Measurements from ENCODE around the gene SLC15A4. TPM values are rescaled to one million over a fixed set of nuclear protein-coding genes. Genes with fewer than 3 reads are reported as not detected.

SLC15A4 gene
- total RNA-seq, 1 experiment from 2014 or later: 32.0 TPM

GRCh38 chr12:128864516-128865186 lies 40.9 kb upstream of the SLC15A4 start:
- no peaks in the 10 kb centered on the region for H3K27me3 Mint-ChIP-seq (ENCODE audit: insufficient read depth, unreplicated experiment)
- ChIA-PET POLR2A (no interaction called here), CTCF (no interaction called here)
- H3K36me3 Mint-ChIP-seq (ENCODE audit: insufficient read depth, unreplicated experiment): no peaks in the 10 kb centered on the region
- H3K27ac Mint-ChIP-seq (ENCODE audit: low read depth, unreplicated experiment): no peak overlapping the region
- BruUV-seq (replicated peaks): no TSS peak
- no peak for DNase-seq (ENCODE audit: unreplicated experiment)
- peaks cover 12% of the 10 kb centered on the region for H3K9me3 Mint-ChIP-seq (ENCODE audit: unreplicated experiment)
- TF ChIP-seq, protein P1, sequence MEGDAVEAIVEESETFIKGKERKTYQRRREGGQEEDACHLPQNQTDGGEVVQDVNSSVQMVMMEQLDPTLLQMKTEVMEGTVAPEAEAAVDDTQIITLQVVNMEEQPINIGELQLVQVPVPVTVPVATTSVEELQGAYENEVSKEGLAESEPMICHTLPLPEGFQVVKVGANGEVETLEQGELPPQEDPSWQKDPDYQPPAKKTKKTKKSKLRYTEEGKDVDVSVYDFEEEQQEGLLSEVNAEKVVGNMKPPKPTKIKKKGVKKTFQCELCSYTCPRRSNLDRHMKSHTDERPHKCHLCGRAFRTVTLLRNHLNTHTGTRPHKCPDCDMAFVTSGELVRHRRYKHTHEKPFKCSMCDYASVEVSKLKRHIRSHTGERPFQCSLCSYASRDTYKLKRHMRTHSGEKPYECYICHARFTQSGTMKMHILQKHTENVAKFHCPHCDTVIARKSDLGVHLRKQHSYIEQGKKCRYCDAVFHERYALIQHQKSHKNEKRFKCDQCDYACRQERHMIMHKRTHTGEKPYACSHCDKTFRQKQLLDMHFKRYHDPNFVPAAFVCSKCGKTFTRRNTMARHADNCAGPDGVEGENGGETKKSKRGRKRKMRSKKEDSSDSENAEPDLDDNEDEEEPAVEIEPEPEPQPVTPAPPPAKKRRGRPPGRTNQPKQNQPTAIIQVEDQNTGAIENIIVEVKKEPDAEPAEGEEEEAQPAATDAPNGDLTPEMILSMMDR (IDR thresholded peaks at IDR 0.05; ENCODE audit: unreplicated experiment): no peak
- intact Hi-C loops (cut with micrococcal nuclease): no loop called here
- no peaks in the 10 kb centered on the region for H3K4me1 Mint-ChIP-seq (ENCODE audit: insufficient read depth, unreplicated experiment)
- H3K4me3 Mint-ChIP-seq (ENCODE audit: unreplicated experiment): no peak overlapping the region

DNA sequence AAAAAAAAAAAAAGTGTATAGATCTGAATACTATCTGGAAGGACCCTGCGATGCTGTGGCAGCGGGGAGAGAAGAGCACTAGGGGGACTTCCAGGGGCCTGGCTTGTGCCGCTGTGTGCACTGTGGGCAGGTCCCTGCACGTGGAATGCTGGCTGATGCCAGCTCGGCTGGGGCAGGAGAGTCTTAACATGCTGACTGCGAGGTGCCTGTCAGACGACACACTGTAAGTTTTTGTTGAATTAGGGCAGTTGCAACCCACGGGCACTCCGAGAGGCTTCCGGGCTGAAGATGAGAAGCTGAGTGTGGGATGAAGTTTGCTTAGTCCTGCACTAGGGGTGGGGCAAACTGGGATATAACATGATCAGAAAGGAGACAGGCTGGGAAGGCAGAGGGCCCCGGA lies 40.2 kb upstream of the SLC15A4 start:
- CTCF ChIA-PET: no interaction called here
- Mint-ChIP-seq H3K4me3 (ENCODE audit: unreplicated experiment) (no peak overlapping the region), H3K4me1 (ENCODE audit: insufficient read depth, unreplicated experiment) (no peaks in the 10 kb centered on the region), H3K9me3 (ENCODE audit: unreplicated experiment) (peaks cover 18% of the 10 kb centered on the region), H3K36me3 (ENCODE audit: insufficient read depth, unreplicated experiment) (no peaks in the 10 kb centered on the region), H3K27me3 (ENCODE audit: insufficient read depth, unreplicated experiment) (no peaks in the 10 kb centered on the region), H3K27ac (ENCODE audit: low read depth, unreplicated experiment) (no peak overlapping the region)
- BruUV-seq (replicated peaks): no TSS peak
- no peak for DNase-seq (ENCODE audit: unreplicated experiment)
- TF ChIP-seq, protein P1 (IDR thresholded peaks at IDR 0.05; ENCODE audit: unreplicated experiment): no peak
- POLR2A ChIA-PET: no interaction called here
- intact Hi-C loops (cut with micrococcal nuclease): no loop called here

DNA sequence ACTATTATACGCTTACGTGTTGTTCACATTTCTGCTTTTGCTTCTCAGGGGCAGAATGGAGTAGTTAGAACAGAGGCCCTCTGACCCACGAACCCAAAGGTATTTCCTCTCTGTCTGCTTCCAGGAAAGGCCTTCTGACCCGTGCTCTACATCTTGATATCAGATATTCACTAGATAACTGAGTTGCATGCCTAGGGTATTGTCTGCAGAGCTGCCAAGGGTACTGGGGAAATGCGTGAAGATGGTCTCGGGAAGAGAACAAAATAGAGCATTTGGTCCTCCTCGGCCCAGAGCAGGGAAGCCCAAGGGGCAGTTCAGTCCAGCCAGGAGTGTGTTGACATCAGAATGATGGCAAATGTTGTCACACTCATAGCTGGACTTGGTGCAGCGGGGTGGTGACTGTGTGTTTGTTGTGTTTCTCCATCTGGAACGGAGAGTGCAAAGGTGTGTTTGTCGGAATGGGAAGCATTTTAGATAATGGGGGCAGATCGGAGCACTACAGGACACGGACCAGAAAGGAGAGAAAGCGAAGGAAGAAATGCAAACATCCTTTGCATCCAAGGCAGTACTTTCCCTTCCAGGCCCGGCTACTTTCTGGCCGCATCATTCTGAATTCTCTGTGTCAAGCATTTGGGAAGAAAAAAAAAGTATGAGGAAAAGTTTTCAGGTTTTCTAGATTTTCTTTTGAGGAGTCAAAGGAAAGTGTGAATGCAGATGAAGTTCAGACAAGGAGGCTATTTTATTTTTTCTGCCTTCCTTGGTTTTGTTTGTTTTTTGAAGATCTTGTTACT lies 37.7 kb upstream of the SLC15A4 start:
- H3K9me3 Mint-ChIP-seq (ENCODE audit: unreplicated experiment): peaks cover 10% of the 10 kb centered on the region
- no peak for DNase-seq (ENCODE audit: unreplicated experiment)
- no peaks in the 10 kb centered on the region for H3K4me1 Mint-ChIP-seq (ENCODE audit: insufficient read depth, unreplicated experiment)
- no peak overlapping the region for H3K27ac Mint-ChIP-seq (ENCODE audit: low read depth, unreplicated experiment)
- ChIA-PET CTCF (interaction anchor here (0.6 kb wide), 1 partner anchor 1052 kb away, joined by 4 read pairs; no protein-coding TSS in a partner anchor), POLR2A (interaction anchor here (0.7 kb wide), 1 partner anchor 59 kb away, joined by 3 read pairs; no protein-coding TSS in a partner anchor)
- no peak overlapping the region for H3K4me3 Mint-ChIP-seq (ENCODE audit: unreplicated experiment)
- H3K27me3 Mint-ChIP-seq (ENCODE audit: insufficient read depth, unreplicated experiment): no peaks in the 10 kb centered on the region
- intact Hi-C loops (cut with micrococcal nuclease): no loop called here
- no peaks in the 10 kb centered on the region for H3K36me3 Mint-ChIP-seq (ENCODE audit: insufficient read depth, unreplicated experiment)
- TF ChIP-seq, protein P1 (IDR thresholded peaks at IDR 0.05; ENCODE audit: unreplicated experiment): no peak
- no TSS peak for BruUV-seq (replicated peaks)

DNA sequence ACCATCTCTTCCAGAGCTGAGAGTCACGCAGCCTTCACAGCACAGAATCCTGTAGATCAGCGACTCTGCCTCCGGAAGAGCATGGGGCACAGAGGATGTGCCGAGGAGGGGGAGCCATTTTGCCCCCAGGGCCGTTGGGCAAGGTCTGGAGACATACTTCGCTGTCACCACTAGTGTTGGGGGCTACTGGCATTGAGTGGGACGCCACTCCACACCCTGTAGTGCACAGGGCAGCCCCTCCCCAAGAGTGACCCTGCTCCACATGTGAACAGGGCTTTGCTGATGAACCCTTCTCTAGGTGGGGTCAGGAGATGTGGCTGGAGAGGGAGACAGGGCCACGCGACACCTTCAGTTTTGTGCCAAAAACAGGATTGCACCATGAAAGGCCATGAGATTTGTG lies 35.6 kb upstream of the SLC15A4 start:
- POLR2A ChIA-PET: no interaction called here
- TF ChIP-seq, protein P1 (IDR thresholded peaks at IDR 0.05; ENCODE audit: unreplicated experiment): no peak
- no peaks in the 10 kb centered on the region for H3K4me1 Mint-ChIP-seq (ENCODE audit: insufficient read depth, unreplicated experiment)
- CTCF ChIA-PET: no interaction called here
- H3K27me3 Mint-ChIP-seq (ENCODE audit: insufficient read depth, unreplicated experiment): no peaks in the 10 kb centered on the region
- H3K27ac Mint-ChIP-seq (ENCODE audit: low read depth, unreplicated experiment): no peak overlapping the region
- no TSS peak for BruUV-seq (replicated peaks)
- intact Hi-C loops (cut with micrococcal nuclease): no loop called here
- no peak for DNase-seq (ENCODE audit: unreplicated experiment)
- peaks cover 10% of the 10 kb centered on the region for H3K9me3 Mint-ChIP-seq (ENCODE audit: unreplicated experiment)
- no peak overlapping the region for H3K4me3 Mint-ChIP-seq (ENCODE audit: unreplicated experiment)
- no peaks in the 10 kb centered on the region for H3K36me3 Mint-ChIP-seq (ENCODE audit: insufficient read depth, unreplicated experiment)

All from MCF 10A (cell line).